SKM-1 treated with dmso at 0.1 percent for 144 hours (cell line): ENCODE data around the gene FRMD5.
"Not testable (repeated sequence)": the region's sequence is repeated elsewhere in the genome, so short reads cannot be mapped to it uniquely, and the experiment has no call there.

Experiments used
- DNase-seq: peaks from one replicate; lab custom pipeline; 2025; ENCODE audit not compliant: unreplicated experiment; lab: John Stamatoyannopoulos, UW

The FRMD5 gene

DNA sequence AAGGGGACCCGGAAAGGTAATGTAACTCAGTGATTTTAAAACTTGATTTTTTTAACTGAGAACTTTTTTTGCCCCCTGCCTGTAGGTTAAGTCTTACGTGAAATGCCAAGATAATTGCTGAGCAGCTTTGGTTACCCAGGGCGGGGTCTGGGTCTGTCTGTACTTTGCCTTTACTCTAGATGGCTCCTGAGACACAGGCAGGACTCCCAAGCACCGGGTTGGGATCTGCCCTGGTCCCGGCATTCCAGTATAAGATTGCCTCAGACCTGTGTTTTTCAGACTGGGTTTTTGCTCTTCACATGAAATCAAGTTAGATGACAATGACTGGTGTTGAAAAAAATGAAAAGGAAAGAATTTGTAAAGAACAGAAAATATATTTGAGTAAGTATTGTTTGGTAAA is 328.0 kb downstream of the FRMD5 start:
- no peak for DNase-seq

DNA sequence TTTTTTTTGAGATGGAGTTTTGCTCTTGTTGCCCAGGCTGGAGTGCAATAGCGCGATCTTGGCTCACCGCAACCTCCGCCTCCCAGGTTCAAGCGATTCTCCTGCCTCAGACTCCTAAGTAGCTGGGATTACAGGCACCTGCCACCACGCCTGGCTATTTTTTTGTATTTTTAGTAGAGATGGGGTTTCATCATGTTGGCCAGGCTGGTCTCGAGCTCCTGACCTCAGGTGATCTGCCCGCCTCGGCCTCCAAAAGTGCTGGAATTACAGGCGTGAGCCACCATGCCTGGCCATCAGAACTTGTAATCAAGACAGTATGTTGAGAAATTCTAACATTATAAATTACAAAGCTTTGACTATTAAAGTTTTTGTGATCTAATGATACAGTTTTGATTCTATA is 328.4 kb downstream of the FRMD5 start:
- not testable (repeated sequence) for DNase-seq

DNA sequence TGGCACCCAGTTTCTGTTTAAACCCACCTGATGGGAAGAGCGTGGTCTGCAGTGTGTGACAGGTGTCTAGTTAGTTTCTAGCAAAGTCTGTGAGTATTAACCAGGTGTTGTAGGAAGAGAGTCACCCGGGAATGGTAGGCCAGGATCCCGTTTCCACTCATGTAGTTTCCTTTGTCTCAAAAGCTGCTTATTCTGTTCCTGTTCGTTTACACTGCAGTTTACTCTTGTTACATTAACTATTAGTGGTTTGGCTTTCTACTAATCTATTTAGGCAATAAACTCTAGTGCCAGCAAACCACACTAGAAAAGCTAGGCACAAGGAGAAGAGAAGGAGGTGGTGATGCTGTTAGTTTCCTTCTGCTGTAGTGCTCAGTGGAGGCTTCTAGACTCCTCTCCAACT is 335.5 kb downstream of the FRMD5 start:
- DNase-seq = no peak

DNA sequence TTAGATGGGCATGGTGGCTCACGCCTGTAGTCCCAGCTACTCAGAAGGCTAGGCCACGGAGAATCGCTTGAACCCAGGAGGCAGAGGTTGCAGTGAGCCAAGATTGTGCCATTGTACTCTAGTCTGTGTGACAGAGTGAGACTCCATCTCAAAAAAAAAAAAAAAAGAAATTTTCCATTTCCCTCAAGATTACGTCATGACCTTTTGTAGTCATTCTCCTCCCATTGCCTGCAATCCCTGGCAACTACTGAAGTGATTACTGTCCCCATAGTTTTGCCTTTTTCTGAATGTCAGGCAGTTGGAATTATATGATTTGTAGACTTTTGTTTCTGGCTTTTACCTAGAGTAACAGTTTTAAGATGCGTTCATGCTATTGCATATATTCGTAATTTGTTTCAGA is 340.3 kb downstream of the FRMD5 start:
- peak; percentile 10 for DNase-seq

DNA sequence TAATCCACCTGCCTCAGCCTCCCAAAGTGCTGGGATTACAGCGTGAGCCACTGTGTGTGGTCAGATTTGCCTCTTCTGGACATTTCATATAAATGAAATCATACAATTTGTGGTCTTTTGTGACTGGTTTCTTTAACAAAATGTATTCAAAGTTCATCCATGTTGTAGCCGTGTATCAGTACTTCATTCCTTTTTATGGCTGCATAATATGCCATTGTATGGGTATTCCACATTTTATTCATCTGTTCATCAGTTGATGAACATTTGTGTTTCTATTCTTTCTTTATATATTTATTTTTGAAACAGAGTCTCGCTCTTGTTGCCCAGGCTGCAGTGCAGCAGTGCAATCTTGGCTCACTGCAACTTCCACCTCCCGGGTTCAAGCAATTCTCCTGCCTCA is 342.5 kb downstream of the FRMD5 start:
- DNase-seq = no peak

GRCh38 chr15:43851251-43851650 is 343.8 kb downstream of the FRMD5 start:
- no peak for DNase-seq

GRCh38 chr15:43845421-43845820 is 349.6 kb downstream of the FRMD5 start:
- no peak for DNase-seq

DNA sequence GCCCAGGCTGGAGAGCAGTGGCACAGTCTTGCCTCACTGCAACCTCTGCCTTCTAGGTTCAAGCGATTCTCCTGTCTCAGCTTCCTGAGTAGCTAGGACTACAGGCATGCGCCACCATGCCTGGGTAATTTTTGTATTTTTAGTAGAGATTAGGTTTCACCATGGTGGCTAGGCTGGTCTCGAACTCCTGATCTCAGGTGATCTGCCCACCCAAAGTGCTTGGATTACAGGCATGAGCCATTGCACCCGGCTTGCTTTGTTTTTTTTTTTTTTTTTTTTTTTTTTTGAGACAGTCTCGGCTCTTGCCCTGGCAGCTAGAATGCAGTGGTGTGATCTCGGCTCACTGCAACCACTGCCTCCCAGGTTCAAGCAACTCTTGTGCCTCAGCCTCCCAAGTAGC is 362.6 kb downstream of the FRMD5 start:
- DNase-seq = not testable (repeated sequence)

GRCh38 chr15:43831519-43832052 is 363.5 kb downstream of the FRMD5 start:
- DNase-seq = not testable (repeated sequence)

GRCh38 chr15:43830691-43831275 is 364.3 kb downstream of the FRMD5 start:
- DNase-seq = not testable (repeated sequence)

- not testable (repeated sequence) for DNase-seq
These were observed 365.0 kb downstream of the FRMD5 start for GRCh38 chr15:43829951-43830540.

- no peak for DNase-seq
These were observed 366.9 kb downstream of the FRMD5 start for GRCh38 chr15:43828061-43828657.

DNA sequence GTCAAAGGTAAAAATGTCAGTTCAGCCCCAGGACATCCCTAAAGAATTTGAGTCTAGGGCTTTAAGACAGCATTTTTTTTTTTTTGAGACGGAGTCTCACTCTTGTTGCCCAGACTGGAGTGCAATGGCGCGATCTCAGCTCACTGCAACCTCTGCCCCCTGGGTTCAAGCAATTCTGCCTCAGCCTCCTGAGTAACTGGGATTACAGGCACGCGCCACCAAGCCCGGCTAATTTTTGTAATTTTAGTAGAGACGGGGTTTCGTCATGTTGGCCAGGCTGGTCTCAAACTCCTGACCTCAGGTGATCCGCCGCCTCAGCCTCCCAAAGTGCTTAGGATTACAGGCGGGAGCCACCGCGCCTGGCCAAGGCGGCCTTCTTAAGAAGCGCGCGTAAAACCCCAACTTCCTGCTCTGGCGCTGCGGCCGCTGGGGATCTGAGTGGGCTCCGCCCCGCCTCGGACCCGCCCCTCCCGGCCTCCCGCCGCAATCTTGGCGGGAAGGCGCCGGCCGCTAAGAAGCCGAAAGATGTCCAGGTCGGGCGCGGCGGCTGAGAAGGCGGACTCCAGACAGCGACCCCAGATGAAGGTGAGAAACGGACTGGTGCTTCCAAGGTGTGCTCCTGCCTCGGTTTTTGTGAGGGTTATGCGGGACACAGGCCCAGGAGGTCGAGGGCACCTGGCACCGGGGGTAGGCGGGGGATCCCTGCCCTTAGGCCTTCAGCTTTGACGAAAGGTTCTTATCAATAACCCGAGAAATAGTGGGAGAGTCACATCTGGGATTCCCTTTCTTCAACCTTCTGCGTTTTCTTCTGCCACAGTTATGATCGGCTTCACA is 368.3 kb downstream of the FRMD5 start, which contains the start of gene WDR76:
TSS of gene WDR76 (plus strand) at position 495 of the 834 bp plus-strand sequence. CDS start at position 526, 31 bp downstream.
- DNase-seq = peak; percentile 91

DNA sequence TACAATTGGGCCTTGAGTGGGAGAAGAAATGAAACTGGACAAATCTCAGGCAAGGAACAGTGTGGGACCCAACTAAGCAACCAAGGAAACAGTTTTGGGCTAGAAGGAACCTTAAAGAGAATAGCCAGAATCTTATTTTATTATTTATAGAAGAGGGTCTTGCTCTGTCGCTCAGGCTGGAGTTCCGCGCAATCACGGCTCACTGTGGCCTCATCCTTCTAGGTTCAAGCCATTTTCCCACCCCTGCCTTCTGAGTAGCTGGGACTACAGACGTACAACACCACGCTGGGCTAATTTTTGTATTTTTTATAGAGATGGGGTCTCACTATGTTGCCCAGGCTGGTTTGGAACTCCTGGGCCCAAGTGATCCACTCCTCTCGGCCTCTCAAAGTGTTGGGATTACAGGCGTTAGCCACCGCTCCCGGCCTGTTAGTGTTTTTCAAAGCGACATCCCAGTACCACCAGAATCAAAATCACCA is 369.0 kb downstream of the FRMD5 start:
- DNase-seq = no peak

DNA sequence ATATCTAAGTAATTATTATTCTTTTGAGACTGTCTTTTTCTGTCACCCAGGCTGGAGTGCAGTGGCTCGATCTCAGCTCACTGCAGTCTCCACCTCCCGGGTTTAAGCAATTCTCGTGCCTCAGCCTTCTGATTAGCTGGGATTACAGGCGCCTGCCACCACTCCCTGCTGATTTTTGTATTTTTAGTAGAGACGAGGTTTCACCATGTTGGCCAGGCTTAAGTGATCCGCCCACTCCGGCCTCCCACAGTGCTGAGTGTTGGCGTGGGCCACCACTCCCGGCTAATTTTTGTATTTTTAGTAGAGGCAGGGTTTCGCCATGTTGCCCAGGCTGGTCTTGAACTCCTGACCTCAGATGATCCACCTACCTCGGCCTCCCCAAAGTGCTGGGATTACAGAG is 369.8 kb downstream of the FRMD5 start:
- DNase-seq = not testable (repeated sequence)

DNA sequence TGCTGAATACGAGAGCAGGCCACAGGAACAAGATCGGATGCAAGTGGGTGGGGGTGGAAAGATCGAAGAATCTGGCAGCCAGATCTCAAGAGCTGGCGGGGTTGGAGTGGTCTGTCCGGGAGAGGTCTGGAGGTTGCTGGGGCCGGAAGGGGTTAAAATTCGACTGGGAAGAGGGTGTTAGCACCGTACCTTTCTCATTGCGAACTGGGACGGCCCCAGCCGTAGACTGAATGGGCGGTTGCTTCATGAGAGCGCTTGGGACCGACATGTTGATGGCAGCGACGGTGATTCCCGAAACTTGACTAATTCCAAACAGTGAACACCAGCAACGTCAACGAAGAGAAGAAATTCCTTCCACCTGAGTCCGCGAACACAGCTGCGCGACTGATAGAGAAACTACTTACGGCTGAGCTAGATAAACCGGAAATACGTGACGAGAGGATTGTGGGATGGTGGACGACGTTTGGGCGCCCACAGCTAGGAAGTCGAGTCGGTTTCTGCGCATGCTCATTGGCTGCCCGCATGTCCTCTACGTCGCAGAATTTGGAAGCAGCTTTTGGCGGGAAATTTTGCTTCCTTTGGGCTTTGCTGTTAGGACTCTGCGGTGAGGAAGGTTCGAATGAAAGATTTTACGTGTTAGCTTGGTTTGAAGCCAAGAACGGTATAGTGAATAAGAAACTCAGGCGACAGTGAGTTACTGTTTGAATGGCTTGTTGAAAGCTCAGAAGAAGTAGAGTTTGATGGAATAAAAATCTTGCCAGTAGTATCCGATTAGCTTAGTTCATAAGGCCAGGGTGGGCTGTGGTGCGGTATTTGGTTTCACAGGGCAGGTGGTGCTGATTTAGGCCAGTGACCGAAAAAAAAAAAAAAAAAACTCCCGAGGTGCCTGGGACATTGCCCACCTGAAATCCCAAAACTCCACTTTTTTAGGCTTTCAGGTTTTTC is 370.5 kb downstream of the FRMD5 start, which contains the start of gene MFAP1:
TSS of gene MFAP1 (minus strand) at position 389 of the 945 bp plus-strand sequence. CDS start at position 268, 121 bp downstream.
- DNase-seq = peak; percentile 96

- no peak for DNase-seq
These were observed 373.6 kb downstream of the FRMD5 start for GRCh38 chr15:43821505-43821904.
